HG03460 (cell line): ENCODE data around the gene DHX8.

Source experiments
- ATAC-seq: cut with Tn5 transposase; IDR thresholded peaks from one replicate; pipeline ENCODE4 v1.9.1; 2021; ENCODE audit not compliant: unreplicated experiment

The DHX8 gene

GRCh38 chr17:43572368-43572980, 88.7 kb downstream of the DHX8 start:
- ATAC-seq: no peak

GRCh38 chr17:43573579-43574321, 90.0 kb downstream of the DHX8 start:
- no peak for ATAC-seq

- ATAC-seq: no peak
Observed at GRCh38 chr17:43574348-43574747, 90.6 kb downstream of the DHX8 start.

- no peak for ATAC-seq
Observed at GRCh38 chr17:43574896-43575525, 91.2 kb downstream of the DHX8 start.
